ENCODE data around the gene ACTC1. TPM values are rescaled to one million over a fixed set of nuclear protein-coding genes. Genes with fewer than 3 reads are reported as not detected.

Gene ACTC1
- total RNA-seq, 1 donor from 2014 or later = not detected

DNA sequence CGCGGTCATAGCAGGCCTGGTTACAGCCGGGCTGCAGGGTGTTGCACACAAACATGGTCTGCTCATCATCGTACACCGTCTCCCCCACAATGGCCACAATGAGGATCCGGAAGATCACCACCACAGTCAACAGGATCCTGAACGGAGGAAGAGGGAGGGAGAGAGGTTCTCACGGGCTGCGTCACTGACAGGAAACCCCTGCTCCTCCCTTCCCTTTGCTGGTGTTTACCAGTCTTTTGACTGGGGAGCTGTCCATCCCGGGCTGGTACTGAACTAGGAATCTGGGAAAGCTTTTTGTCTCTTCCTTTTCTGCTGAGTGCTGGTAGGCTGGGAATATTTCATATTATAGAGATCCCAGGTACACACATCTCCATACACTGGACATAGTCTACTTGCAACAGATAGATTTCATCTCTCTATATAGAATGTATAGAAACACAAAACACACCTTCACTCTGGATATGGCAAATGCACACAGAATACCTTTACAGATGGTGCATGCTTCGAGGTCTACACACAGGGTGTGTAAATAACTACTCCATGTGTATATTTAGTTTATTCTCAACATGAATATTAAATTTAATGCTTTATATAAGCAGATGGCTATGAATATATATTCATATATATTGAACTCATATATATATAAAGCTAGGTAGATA lies 42.0 kb downstream of the ACTC1 start:
- H3K4me3 ChIP-seq (ENCODE audit: low read depth, low read length) = no peak overlapping the region
- TF ChIP-seq, protein P1, sequence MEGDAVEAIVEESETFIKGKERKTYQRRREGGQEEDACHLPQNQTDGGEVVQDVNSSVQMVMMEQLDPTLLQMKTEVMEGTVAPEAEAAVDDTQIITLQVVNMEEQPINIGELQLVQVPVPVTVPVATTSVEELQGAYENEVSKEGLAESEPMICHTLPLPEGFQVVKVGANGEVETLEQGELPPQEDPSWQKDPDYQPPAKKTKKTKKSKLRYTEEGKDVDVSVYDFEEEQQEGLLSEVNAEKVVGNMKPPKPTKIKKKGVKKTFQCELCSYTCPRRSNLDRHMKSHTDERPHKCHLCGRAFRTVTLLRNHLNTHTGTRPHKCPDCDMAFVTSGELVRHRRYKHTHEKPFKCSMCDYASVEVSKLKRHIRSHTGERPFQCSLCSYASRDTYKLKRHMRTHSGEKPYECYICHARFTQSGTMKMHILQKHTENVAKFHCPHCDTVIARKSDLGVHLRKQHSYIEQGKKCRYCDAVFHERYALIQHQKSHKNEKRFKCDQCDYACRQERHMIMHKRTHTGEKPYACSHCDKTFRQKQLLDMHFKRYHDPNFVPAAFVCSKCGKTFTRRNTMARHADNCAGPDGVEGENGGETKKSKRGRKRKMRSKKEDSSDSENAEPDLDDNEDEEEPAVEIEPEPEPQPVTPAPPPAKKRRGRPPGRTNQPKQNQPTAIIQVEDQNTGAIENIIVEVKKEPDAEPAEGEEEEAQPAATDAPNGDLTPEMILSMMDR (conservative IDR thresholded peaks at IDR 0.05; ENCODE audit: low read depth, low read length) = no peak
- peak; percentile 6 for DNase-seq (ENCODE audit: low read depth)

GRCh38 chr15:34749691-34750090 lies 45.7 kb downstream of the ACTC1 start:
- TF ChIP-seq, protein P1 (conservative IDR thresholded peaks at IDR 0.05; ENCODE audit: low read depth, low read length) = no peak

More at GRCh38 chr15:34749691-34750090, 45.7 kb downstream of the ACTC1 start:
- DNase-seq (ENCODE audit: low read depth) = no peak
- H3K4me3 ChIP-seq (ENCODE audit: low read depth, low read length) = no peak overlapping the region

Other genes starting within 250 kb of the ACTC1 start
- 20.4 and 56.4 TPM in 2 replicates for gene GOLGA8B, start 211.9 kb downstream of the ACTC1 start, total RNA-seq
- not detected in 2 replicates for gene GJD2, start 40.6 kb downstream of the ACTC1 start, total RNA-seq
- 17.3 and 22.1 TPM in 2 replicates for gene AQR, start 174.2 kb upstream of the ACTC1 start, total RNA-seq
- gene ZNF770, start 192.7 kb upstream of the ACTC1 start, total RNA-seq = 19.3 and 22.4 TPM in 2 replicates

Data from epithelial cell of proximal tubule (primary cell).